Gastrocnemius medialis (tissue), 4 donors: ENCODE data around the gene PPIE.
"Not testable (repeated sequence)": the region's sequence is repeated elsewhere in the genome, so short reads cannot be mapped to it uniquely, and the experiment has no call there.

Experiments used
- POLR2A ChIP-seq, 2 donors: fragments of 450-650 bp; IDR thresholded peaks; one replicate each; pipeline ENCODE4 v1.6.1; 2017; ENCODE audit warnings: antibody characterized with exemption in 2 of 2, mild to moderate bottlenecking in 2 of 2, moderate library complexity in 2 of 2
- TF ChIP-seq, protein P1 (sequence below), 5 experiments: fragments of 450-650 bp in 3 of 5; fragments of 200-600 bp in 2 of 5; sonication (generic) in 2 of 5; IDR thresholded peaks in 4 of 5; conservative IDR thresholded peaks in 1 of 5; 1 replicate in 4 of 5; 2 replicates in 1 of 5; pipeline ENCODE4 v1.5.1; 2016 to 2019; ENCODE audit warnings: antibody characterized with exemption in 5 of 5, mild to moderate bottlenecking in 3 of 5, moderate library complexity in 3 of 5

DNA sequence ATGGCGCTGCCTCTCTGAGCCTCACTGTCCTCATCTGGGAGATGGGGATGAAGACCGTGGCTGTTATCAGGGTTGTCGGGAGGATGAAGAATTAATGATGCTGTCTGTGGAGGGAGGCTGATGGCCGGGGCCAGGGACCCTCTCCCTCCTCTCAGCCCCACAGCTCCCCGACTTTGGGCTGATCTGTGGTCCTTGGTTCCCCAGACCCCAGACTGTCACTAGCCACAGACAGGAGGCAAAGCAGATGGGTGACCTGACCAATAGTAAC lies 48.4 kb downstream of the PPIE start:
- TF ChIP-seq, protein P1, sequence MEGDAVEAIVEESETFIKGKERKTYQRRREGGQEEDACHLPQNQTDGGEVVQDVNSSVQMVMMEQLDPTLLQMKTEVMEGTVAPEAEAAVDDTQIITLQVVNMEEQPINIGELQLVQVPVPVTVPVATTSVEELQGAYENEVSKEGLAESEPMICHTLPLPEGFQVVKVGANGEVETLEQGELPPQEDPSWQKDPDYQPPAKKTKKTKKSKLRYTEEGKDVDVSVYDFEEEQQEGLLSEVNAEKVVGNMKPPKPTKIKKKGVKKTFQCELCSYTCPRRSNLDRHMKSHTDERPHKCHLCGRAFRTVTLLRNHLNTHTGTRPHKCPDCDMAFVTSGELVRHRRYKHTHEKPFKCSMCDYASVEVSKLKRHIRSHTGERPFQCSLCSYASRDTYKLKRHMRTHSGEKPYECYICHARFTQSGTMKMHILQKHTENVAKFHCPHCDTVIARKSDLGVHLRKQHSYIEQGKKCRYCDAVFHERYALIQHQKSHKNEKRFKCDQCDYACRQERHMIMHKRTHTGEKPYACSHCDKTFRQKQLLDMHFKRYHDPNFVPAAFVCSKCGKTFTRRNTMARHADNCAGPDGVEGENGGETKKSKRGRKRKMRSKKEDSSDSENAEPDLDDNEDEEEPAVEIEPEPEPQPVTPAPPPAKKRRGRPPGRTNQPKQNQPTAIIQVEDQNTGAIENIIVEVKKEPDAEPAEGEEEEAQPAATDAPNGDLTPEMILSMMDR (IDR thresholded peaks at IDR 0.05 in 4 of 5, conservative IDR thresholded peaks at IDR 0.05 in 1 of 5) = not testable (repeated sequence)
- not testable (repeated sequence) for TF ChIP-seq POLR2A (IDR thresholded peaks at IDR 0.05)
